Thyroid gland (tissue), 4 donors: ENCODE data around the gene CXCL6.

Source experiments
- POLR2A ChIP-seq, 2 donors: fragments of 450-650 bp; IDR thresholded peaks; one replicate each; pipeline ENCODE4 v1.6.1; 2017; ENCODE audit warnings: antibody characterized with exemption in 2 of 2, mild to moderate bottlenecking in 2 of 2, moderate library complexity in 1 of 2
- TF ChIP-seq, protein P1 (sequence below), 6 experiments: fragments of 200-600 bp in 3 of 6; fragments of 450-650 bp in 3 of 6; sonication (generic) in 3 of 6; IDR thresholded peaks; one replicate each; pipeline ENCODE4 v1.5.1; 2016 to 2019; ENCODE audit warnings: antibody characterized with exemption in 6 of 6, mild to moderate bottlenecking in 2 of 6, inconsistent platforms in 1 of 6, moderate library complexity in 1 of 6

DNA sequence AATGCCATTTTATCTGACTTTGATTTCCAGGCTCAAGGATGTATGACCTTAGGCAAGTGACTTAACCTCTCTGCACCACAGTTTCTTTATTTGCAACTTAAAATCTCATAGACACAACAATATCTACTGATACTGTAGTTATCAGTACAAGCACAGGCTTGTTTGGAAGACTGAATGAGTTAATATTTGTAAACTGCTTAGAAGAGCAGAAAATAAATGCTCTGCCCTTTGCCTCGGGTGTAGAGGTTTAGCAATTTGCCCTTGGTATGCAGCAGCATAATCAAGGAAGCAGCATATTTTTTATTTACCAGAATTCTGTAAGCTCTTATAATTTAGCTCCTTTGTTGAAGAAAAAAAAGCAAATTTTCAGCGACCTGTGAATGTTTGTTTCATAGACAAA, 29.8 kb downstream of the CXCL6 start:
- TF ChIP-seq, protein P1, sequence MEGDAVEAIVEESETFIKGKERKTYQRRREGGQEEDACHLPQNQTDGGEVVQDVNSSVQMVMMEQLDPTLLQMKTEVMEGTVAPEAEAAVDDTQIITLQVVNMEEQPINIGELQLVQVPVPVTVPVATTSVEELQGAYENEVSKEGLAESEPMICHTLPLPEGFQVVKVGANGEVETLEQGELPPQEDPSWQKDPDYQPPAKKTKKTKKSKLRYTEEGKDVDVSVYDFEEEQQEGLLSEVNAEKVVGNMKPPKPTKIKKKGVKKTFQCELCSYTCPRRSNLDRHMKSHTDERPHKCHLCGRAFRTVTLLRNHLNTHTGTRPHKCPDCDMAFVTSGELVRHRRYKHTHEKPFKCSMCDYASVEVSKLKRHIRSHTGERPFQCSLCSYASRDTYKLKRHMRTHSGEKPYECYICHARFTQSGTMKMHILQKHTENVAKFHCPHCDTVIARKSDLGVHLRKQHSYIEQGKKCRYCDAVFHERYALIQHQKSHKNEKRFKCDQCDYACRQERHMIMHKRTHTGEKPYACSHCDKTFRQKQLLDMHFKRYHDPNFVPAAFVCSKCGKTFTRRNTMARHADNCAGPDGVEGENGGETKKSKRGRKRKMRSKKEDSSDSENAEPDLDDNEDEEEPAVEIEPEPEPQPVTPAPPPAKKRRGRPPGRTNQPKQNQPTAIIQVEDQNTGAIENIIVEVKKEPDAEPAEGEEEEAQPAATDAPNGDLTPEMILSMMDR (IDR thresholded peaks at IDR 0.05): no peak
- TF ChIP-seq POLR2A (IDR thresholded peaks at IDR 0.05): no peak
